Activated T-cell treated with anti-CD3 and anti-CD28 coated beads, Interleukin-2, amount 50 U/mL, for 24 hours (primary cell): ENCODE results near the gene ARL6IP6.
A peak's percentile ranks its signal among the peaks of the same experiment; 100 is the strongest.

ENCODE experiments used
- DNase-seq: peaks from one replicate; pipeline ENCODE4 v3.0.0-alpha.2; 2020
- H3K27ac Mint-ChIP-seq: 2 replicates; pipeline ENCODE4 v1.8.0; 2020; ENCODE audit warnings: mild to moderate bottlenecking, mixed read lengths
- H3K27me3 Mint-ChIP-seq: 2 replicates; pipeline ENCODE4 v1.8.0; 2020; ENCODE audit warnings: mixed read lengths
- H3K36me3 Mint-ChIP-seq: 2 replicates; pipeline ENCODE4 v1.8.0; 2020; ENCODE audit warnings: low read depth, mixed read lengths
- H3K4me1 Mint-ChIP-seq: 2 replicates; pipeline ENCODE4 v1.8.0; 2020; ENCODE audit warnings: low read depth, mixed read lengths
- H3K4me3 Mint-ChIP-seq: 2 replicates; pipeline ENCODE4 v1.8.0; 2020; ENCODE audit warnings: mild to moderate bottlenecking, moderate library complexity, mixed read lengths
- H3K9me3 Mint-ChIP-seq: 2 replicates; pipeline ENCODE4 v1.8.0; 2020; ENCODE audit warnings: mixed read lengths

Gene ARL6IP6

DNA sequence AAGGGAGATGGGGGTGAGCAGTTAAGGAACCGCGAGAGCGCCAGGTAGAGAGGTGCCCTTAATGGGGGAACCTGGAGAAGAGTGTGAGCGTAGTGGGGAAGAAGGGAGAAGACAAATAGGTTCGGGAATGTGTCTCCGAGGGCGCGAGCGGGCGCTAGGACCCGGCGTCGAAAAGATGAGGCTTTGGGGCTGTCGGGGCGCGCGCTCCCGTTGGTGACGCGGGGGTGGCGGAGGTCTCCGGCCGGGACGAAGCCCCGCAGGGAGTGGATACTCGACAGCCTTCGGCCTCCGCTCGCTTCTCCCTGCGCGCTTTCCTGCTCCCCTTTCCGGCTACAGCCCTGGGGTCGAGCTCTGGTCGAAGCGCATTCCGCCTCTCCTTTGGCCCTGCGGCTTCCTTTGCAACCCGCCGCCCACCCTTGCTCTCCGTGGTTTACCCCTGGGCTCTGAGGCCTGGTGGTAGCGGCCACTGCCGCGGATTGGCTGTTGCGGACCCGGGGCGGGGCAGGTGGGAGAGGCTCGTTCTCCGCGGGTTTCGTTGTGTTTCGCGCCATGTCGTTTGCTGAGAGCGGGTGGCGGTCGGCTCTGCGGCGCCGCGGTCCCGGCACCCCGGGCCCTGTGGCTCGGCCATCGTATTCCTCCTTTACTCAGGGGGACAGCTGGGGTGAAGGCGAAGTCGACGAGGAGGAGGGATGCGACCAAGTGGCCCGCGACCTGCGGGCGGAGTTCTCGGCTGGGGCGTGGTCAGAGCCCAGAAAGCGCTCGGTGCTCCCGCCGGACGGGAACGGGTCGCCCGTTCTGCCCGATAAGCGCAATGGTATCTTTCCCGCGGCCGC lies at the start of gene ARL6IP6:
Gene ARL6IP6, plus strand, starts transcription at position 545 of the 833 bp plus-strand sequence. Its CDS starts 5 bp downstream, at position 550.
- no peaks in the 10 kb centered on the region for H3K9me3 Mint-ChIP-seq
- H3K4me1 Mint-ChIP-seq, result peaks cover 55% of the 10 kb centered on the region
- H3K4me3 Mint-ChIP-seq, result peak within 1 kb of the TSS; percentile 97
- H3K36me3 Mint-ChIP-seq, result peaks cover 82% of the 10 kb centered on the region
- H3K27me3 Mint-ChIP-seq, result no peaks in the 10 kb centered on the region
- H3K27ac Mint-ChIP-seq, result peak within 1 kb of the TSS; percentile 100
- peak; percentile 97 for DNase-seq

DNA sequence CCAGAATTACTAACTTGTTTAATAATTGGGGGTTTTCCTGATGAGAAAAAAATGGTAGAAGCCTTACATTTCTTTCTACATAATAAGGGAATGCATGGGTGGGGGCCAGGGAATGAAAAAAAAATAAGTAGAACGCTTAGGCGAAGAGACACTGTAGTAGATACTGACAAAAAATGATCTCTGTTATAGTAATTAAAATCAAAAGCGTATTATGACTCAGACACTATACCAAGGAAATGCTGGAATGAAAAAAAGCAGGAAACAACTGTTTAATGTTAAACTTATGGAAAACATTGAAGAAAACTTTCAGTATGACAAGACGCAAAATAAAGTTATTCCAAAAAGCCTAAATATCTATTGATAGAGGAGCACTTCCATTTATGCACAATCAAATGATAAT lies 44.1 kb upstream of the ARL6IP6 start:
- Mint-ChIP-seq H3K9me3 (no peaks in the 10 kb centered on the region), H3K27me3 (no peaks in the 10 kb centered on the region), H3K36me3 (peaks cover 84% of the 10 kb centered on the region), H3K27ac (peak overlapping the region; percentile 45), H3K4me3 (no peak overlapping the region), H3K4me1 (peaks cover 3% of the 10 kb centered on the region)
- DNase-seq, result no peak

DNA sequence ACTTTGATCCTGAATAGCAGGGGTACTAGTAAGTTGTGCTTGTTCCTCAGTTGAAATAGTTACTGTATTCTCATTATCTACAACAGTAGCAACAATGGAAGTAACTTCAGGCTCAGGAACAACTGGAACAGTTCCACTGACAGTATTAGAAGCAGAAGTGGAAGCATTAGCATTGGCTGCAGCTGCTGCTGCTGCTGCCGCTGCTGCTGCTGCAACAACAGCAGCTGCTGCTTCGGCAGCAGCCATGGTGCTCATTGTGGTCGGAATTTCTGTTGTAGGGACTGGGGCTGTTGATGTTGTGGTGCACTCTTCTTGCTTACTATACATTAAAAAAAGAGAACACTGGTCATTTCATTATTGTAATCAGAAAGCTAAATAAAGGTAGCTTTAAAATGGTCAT lies 42.0 kb upstream of the ARL6IP6 start:
- DNase-seq, result no peak
- Mint-ChIP-seq H3K36me3 (peaks cover 86% of the 10 kb centered on the region), H3K9me3 (no peaks in the 10 kb centered on the region), H3K4me1 (peaks cover 4% of the 10 kb centered on the region), H3K4me3 (no peak overlapping the region), H3K27ac (no peak overlapping the region), H3K27me3 (no peaks in the 10 kb centered on the region)

DNA sequence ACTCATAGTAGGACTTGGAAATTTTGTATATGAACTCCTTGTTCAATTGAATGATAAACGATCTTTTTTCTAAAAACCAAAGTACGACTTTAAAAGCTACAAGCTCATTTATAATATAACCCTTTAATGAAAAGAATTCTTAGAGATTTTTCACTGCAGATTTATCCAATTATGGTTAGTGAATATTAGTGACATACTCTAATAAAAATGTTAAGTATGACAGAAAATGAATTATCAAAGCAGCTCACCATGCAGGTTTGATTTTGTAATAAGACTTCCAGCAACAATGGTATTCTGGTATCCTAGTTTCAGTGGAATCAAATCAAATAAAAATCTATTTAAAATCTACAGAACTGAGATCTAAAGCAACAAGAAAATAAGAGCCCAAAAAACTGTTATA lies 39.6 kb upstream of the ARL6IP6 start:
- DNase-seq, result no peak
- H3K9me3 Mint-ChIP-seq, result no peaks in the 10 kb centered on the region
- peaks cover 18% of the 10 kb centered on the region for H3K4me1 Mint-ChIP-seq
- H3K27ac Mint-ChIP-seq, result no peak overlapping the region
- no peaks in the 10 kb centered on the region for H3K27me3 Mint-ChIP-seq
- peaks cover 88% of the 10 kb centered on the region for H3K36me3 Mint-ChIP-seq
- H3K4me3 Mint-ChIP-seq, result no peak overlapping the region

DNA sequence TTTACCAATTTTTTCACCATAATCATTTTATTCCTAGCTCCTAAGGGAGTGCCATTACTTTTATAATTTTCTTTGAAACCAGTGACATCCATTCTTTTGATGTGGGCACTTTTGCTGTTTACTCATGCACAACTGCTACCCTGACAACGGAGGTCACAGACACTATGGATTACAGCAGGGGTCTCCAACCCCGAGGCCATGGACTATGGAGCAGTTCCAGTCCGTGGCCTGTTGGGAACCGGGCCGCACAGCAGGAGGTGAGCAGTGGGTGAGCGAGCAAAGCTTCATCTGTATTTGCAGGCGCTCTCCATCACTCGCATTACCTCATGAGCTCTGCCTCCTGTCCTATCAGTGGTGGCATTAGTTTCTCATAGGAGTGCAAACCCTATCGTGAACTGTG lies 35.8 kb upstream of the ARL6IP6 start:
- Mint-ChIP-seq H3K27me3 (no peaks in the 10 kb centered on the region), H3K27ac (peak overlapping the region; percentile 26)

DNA sequence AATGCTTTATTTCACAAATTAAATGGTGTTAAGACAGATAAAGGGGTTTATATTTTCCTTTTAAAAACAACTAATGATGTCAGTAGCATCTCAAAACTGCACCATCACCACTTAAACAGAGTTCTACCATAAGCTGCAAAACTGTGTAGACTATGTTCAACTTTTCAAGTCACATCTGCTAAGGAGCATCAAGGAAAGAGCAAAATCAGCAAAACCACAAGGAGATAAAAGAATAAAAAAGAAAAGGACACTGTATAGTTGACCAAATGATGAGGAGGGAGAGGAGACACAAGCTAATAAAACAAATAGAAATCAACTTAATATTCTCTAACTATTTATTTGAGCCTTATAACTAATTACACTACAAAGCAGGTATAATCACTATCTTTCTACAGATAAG lies 35.0 kb upstream of the ARL6IP6 start:
- peaks cover 90% of the 10 kb centered on the region for H3K36me3 Mint-ChIP-seq
- H3K27me3 Mint-ChIP-seq, result no peaks in the 10 kb centered on the region
- no peak overlapping the region for H3K27ac Mint-ChIP-seq
- H3K4me1 Mint-ChIP-seq, result peaks cover 40% of the 10 kb centered on the region
- no peaks in the 10 kb centered on the region for H3K9me3 Mint-ChIP-seq
- DNase-seq, result no peak
- no peak overlapping the region for H3K4me3 Mint-ChIP-seq

More for the DNA sequence above, 35.8 kb upstream of the ARL6IP6 start:
- no peaks in the 10 kb centered on the region for H3K9me3 Mint-ChIP-seq
- H3K4me1 Mint-ChIP-seq, result peaks cover 40% of the 10 kb centered on the region
- no peak for DNase-seq
- H3K36me3 Mint-ChIP-seq, result peaks cover 85% of the 10 kb centered on the region
- H3K4me3 Mint-ChIP-seq, result no peak overlapping the region

DNA sequence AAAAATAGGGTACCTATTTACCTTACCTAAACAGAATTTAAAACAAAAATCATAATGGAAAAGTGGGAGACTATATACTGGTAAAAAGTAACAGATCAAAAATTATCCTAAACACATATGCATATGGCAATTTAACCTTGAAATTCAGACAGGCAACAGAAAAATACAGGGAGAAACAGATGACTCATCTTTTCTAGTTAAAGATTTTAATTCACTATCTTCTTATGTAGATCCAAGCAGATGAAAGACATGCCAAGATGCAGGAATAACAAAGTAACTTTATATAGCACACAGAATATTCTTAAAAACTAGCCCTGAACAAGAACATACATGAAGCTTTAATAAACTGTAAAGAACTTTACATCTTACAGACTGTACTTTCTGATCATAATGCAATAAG lies 32.1 kb upstream of the ARL6IP6 start:
- no peak for DNase-seq
- H3K4me1 Mint-ChIP-seq, result peaks cover 43% of the 10 kb centered on the region
- peaks cover 84% of the 10 kb centered on the region for H3K36me3 Mint-ChIP-seq
- H3K27me3 Mint-ChIP-seq, result no peaks in the 10 kb centered on the region
- H3K27ac Mint-ChIP-seq, result peak overlapping the region; percentile 10
- H3K4me3 Mint-ChIP-seq, result no peak overlapping the region
- H3K9me3 Mint-ChIP-seq, result no peaks in the 10 kb centered on the region

DNA sequence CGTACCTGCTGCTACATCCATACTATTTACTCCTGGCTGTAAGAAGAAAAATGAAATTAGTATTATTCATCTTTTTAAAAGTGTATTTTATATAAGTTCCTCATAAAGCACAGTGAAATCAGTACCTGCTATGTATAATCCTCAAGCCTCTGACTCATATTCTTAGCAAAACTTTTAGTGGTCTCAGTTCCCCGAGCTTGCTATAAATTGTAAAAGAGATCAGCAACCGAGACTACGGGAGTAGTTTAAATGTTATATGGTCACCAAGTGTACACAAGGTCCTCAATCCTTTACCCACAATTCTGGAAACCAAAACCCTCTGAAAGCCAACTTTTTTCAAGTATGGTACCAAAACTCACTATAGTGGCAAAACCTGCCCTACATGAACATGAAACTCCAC lies 25.4 kb upstream of the ARL6IP6 start:
- H3K4me3 Mint-ChIP-seq, result no peak overlapping the region
- peak overlapping the region; percentile 84 for H3K27ac Mint-ChIP-seq
- H3K27me3 Mint-ChIP-seq, result no peaks in the 10 kb centered on the region
- peaks cover 72% of the 10 kb centered on the region for H3K36me3 Mint-ChIP-seq
- H3K4me1 Mint-ChIP-seq, result peaks cover 54% of the 10 kb centered on the region
- no peak for DNase-seq
- no peaks in the 10 kb centered on the region for H3K9me3 Mint-ChIP-seq

DNA sequence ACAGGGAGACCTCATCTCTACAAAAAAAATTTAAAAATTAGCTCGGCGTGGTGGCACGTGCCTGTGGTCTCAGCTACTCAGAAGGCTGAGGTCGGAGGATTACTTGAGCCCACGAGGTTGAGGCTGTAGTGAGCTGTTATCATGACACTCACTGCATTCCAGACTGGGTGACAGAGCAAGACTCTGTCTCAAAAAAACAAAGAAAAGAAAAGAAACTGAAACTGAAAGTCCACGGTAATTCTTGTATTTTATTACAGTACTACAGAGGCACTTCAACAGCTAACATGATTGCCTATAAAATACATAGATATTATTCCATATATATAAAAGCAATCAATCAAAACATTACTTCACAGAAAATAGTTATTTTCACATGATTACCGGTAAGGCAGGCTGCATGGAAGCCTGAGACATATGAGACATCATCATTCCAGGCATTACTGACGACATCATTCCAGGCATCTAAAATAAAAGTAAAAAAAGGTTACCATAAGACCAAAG lies 24.2 kb upstream of the ARL6IP6 start:
- H3K4me1 Mint-ChIP-seq, result peaks cover 60% of the 10 kb centered on the region
- DNase-seq, result peak; percentile 52
- no peaks in the 10 kb centered on the region for H3K9me3 Mint-ChIP-seq
- H3K36me3 Mint-ChIP-seq, result peaks cover 67% of the 10 kb centered on the region
- peak overlapping the region; percentile 95 for H3K27ac Mint-ChIP-seq
- H3K4me3 Mint-ChIP-seq, result peak overlapping the region; percentile 70
- no peaks in the 10 kb centered on the region for H3K27me3 Mint-ChIP-seq

DNA sequence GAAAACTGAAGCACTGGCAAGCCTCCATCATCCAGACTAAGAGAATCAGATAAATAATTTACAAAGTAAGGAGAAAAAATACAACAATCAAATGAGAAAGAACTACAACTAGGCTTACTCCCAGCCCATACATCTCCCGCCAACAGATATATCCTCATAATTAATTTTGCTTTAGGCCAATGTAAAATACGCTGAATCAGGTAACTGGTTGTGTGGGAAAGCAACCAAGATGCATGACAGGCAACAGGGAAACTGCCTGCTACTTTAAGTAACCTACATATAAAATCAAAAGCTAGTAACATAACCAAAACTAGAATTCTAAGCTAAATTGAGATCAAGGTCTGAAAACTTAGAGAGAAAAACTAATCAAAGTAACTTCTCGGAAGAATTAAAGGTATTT lies 22.7 kb upstream of the ARL6IP6 start:
- no peaks in the 10 kb centered on the region for H3K27me3 Mint-ChIP-seq
- H3K4me1 Mint-ChIP-seq, result peaks cover 70% of the 10 kb centered on the region
- DNase-seq, result no peak
- H3K4me3 Mint-ChIP-seq, result no peak overlapping the region
- no peaks in the 10 kb centered on the region for H3K9me3 Mint-ChIP-seq
- peaks cover 71% of the 10 kb centered on the region for H3K36me3 Mint-ChIP-seq
- no peak overlapping the region for H3K27ac Mint-ChIP-seq

DNA sequence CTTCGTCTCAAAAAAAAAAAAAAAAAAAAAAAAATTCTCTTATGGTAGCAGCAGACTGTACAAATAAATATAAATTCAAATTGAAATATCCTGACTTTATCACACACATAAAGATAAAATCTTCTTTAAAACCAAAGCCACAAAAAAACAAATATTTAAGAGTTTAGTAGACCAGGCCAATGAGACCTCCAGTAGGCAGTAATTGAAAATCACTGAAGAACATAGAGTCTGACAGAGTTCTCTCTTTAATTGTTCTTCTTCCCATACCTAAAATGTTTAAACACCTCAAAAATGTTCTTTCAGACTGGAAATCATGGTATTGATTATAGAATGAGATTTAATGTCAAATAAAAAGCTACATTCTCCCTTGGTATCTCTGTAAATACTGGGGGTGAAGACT lies 21.9 kb upstream of the ARL6IP6 start:
- DNase-seq, result no peak
- H3K4me3 Mint-ChIP-seq, result no peak overlapping the region
- H3K4me1 Mint-ChIP-seq, result peaks cover 72% of the 10 kb centered on the region
- peak overlapping the region; percentile 29 for H3K27ac Mint-ChIP-seq
- H3K36me3 Mint-ChIP-seq, result peaks cover 71% of the 10 kb centered on the region
- H3K9me3 Mint-ChIP-seq, result peaks cover 5% of the 10 kb centered on the region
- no peaks in the 10 kb centered on the region for H3K27me3 Mint-ChIP-seq

DNA sequence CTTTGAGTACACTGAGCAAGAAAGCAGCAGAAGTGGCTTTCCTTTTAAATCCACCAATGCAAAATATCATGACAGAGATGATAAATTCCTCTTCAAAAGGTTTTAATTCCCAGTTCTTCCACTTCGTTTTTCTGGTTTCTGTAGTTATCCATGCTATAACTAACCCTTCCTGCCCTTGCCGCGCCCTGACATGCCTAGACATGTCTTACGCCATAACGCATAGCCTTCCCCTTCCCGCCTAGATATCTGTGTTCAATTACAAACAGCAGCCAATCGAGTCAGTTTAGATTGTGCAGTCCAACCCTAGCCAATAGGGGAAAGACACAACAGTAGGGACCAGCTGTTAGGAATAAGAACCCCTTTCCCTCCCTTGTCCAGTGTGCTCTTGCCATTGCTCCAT lies 17.2 kb upstream of the ARL6IP6 start:
- H3K27ac Mint-ChIP-seq, result peak overlapping the region; percentile 48
- H3K27me3 Mint-ChIP-seq, result no peaks in the 10 kb centered on the region
- H3K4me1 Mint-ChIP-seq, result peaks cover 79% of the 10 kb centered on the region

DNA sequence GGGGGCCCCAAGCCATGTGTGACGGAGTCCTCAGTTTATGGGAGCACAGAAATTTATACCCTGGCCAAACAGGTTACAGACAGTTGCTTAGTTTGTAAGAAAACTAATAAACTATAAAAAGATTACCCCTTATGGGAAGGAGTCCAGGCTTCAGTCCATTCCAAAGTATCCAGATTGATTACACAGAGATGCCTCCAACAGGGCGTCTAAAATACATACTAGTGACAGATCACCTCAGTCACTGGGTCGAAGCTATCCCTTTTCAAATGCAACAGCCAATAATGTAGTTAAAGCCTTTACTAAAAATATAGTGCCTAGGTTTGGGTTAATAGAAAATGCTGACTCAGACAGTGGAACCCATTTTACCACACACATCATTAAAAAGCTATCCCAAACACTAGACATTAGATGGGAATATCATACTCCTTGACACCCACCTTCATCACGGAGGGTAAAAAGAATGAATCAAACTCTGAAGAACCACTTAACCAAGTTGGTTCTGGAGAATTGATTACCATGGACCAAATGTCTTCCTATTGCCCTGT lies 11.9 kb upstream of the ARL6IP6 start:
- Mint-ChIP-seq H3K27ac (no peak overlapping the region), H3K4me3 (no peak overlapping the region), H3K36me3 (peaks cover 98% of the 10 kb centered on the region), H3K4me1 (peaks cover 85% of the 10 kb centered on the region), H3K9me3 (peaks cover 8% of the 10 kb centered on the region), H3K27me3 (no peaks in the 10 kb centered on the region)
- no peak for DNase-seq

More for the DNA sequence above, 17.2 kb upstream of the ARL6IP6 start:
- peaks cover 83% of the 10 kb centered on the region for H3K36me3 Mint-ChIP-seq
- peaks cover 12% of the 10 kb centered on the region for H3K9me3 Mint-ChIP-seq
- DNase-seq, result no peak
- H3K4me3 Mint-ChIP-seq, result no peak overlapping the region

DNA sequence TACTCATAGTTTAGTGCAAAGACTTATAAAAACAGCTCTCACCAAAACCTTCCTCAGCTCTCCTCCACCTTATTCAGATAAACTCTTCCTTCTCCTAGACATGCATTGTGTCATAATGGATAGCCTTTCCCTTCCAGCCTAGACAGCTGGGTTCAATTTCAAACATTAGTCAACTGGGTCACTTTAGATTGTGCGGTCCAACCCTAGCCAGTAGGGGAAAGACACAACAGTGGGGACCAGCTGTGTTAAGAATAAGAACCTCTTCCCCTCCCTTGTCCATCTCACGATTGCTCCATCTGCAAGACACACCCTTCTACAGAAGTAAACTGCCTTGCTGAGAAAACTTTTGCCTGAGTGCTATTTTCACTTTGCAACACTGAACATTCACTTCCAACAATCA lies 9.7 kb upstream of the ARL6IP6 start:
- H3K9me3 Mint-ChIP-seq, result peaks cover 2% of the 10 kb centered on the region
- H3K4me3 Mint-ChIP-seq, result no peak overlapping the region
- no peaks in the 10 kb centered on the region for H3K27me3 Mint-ChIP-seq
- no peak overlapping the region for H3K27ac Mint-ChIP-seq
- no peak for DNase-seq
- H3K4me1 Mint-ChIP-seq, result peaks cover 85% of the 10 kb centered on the region
- peaks cover 98% of the 10 kb centered on the region for H3K36me3 Mint-ChIP-seq

DNA sequence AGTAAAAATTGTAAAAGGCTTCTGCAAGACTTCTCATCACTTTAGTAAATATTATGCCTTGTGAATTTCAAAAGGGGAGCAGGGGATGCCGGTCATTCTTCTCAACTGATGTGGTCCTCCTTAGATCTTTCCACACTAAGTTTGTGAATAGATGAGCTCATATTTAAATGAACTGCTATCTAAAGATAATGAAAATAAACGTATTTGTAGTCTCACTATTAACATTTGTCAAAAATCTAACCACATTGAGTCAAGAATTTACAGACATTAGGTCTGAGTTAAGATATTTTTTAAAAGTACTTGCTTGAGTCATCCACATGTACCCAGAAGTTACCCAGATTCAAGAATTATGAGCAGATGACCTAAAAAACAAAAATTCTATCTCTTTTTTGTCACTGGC lies 7.7 kb upstream of the ARL6IP6 start:
- Mint-ChIP-seq H3K27me3 (no peaks in the 10 kb centered on the region), H3K27ac (peak overlapping the region; percentile 63), H3K9me3 (peaks cover 2% of the 10 kb centered on the region), H3K4me3 (no peak overlapping the region), H3K36me3 (peaks cover 95% of the 10 kb centered on the region), H3K4me1 (peaks cover 81% of the 10 kb centered on the region)
- DNase-seq, result no peak
